Measurements from ENCODE around the gene PKP4.
"Not testable (repeated sequence)": the region's sequence is repeated elsewhere in the genome, so short reads cannot be mapped to it uniquely, and the experiment has no call there.

GRCh38 chr2:158704724-158705465, 248.1 kb downstream of the PKP4 start:
- TF ChIP-seq, protein P1, sequence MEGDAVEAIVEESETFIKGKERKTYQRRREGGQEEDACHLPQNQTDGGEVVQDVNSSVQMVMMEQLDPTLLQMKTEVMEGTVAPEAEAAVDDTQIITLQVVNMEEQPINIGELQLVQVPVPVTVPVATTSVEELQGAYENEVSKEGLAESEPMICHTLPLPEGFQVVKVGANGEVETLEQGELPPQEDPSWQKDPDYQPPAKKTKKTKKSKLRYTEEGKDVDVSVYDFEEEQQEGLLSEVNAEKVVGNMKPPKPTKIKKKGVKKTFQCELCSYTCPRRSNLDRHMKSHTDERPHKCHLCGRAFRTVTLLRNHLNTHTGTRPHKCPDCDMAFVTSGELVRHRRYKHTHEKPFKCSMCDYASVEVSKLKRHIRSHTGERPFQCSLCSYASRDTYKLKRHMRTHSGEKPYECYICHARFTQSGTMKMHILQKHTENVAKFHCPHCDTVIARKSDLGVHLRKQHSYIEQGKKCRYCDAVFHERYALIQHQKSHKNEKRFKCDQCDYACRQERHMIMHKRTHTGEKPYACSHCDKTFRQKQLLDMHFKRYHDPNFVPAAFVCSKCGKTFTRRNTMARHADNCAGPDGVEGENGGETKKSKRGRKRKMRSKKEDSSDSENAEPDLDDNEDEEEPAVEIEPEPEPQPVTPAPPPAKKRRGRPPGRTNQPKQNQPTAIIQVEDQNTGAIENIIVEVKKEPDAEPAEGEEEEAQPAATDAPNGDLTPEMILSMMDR (IDR thresholded peaks at IDR 0.05): not testable (repeated sequence)
- not testable (repeated sequence) for TF ChIP-seq POLR2A, POLR2AphosphoS5, EP300 (IDR thresholded peaks at IDR 0.05)
